Fibroblast of the aortic adventitia (primary cell): ENCODE measurements around the gene ACVR1. TPM values are rescaled to one million over a fixed set of nuclear protein-coding genes. Genes with fewer than 3 reads are reported as not detected.
A peak's percentile ranks its signal among the peaks of the same experiment; 100 is the strongest.

Experiments used
- DNase-seq: peaks from one replicate; pipeline ENCODE4 v3.0.0-alpha.2; 2010; ENCODE audit warnings: low read depth
- H3K4me3 ChIP-seq: 2 replicates; pipeline ENCODE4 v1.5.1; 2011; ENCODE audit warnings: low read depth, mild to moderate bottlenecking, control low read depth, low read length, moderate library complexity
- CTCF ChIP-seq: IDR thresholded peaks from 2 replicates; pipeline ENCODE4 v1.5.1; 2011; ENCODE audit warnings: mild to moderate bottlenecking, low read length, control low read depth, inconsistent platforms; ENCODE audit not compliant: insufficient read depth
- total RNA-seq: library from RNA; depleted of rRNA; stranded (reverse); fragments of >200 nt; gene quantifications from 2 replicates; pipeline ENCODE4 v1.2.3, GENCODE V29; 2012; ENCODE audit warnings: low replicate concordance

The ACVR1 gene
- total RNA-seq, 1 donor = 32.9 TPM

DNA sequence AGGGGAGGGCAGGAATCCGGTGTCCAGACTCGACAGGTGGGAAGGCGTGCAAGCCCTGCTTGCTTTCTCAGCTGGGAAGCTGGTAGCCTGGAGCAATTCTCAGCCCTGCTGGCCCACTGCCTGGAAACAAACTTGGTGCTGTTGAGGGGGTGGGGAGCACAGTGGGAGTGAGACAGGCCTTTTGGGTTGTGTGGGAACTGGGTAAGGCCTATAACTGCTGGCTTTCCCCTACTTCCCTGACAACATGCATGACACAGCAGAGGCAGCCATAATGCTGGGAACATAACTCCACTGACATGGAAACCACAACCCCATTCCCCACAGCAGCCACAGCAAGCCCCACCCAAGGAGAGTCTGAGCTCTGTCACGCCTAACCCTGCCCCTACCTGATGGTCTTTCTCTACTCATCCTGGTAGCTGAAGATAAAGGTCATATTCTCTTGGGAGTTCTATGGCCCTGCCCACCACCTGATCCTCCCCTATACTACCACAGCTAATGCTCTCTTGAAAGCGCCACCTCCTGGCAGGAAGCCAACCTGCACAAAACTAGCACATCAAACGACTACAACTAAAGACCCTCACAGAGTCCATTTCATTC is 124.6 kb downstream of the ACVR1 start:
- DNase-seq = peak; percentile 6
- TF ChIP-seq CTCF = no peak
- H3K4me3 ChIP-seq = no peak overlapping the region

GRCh38 chr2:157749684-157750083 is 126.4 kb downstream of the ACVR1 start:
- no peak for TF ChIP-seq CTCF
- DNase-seq = no peak
- H3K4me3 ChIP-seq = no peak overlapping the region

DNA sequence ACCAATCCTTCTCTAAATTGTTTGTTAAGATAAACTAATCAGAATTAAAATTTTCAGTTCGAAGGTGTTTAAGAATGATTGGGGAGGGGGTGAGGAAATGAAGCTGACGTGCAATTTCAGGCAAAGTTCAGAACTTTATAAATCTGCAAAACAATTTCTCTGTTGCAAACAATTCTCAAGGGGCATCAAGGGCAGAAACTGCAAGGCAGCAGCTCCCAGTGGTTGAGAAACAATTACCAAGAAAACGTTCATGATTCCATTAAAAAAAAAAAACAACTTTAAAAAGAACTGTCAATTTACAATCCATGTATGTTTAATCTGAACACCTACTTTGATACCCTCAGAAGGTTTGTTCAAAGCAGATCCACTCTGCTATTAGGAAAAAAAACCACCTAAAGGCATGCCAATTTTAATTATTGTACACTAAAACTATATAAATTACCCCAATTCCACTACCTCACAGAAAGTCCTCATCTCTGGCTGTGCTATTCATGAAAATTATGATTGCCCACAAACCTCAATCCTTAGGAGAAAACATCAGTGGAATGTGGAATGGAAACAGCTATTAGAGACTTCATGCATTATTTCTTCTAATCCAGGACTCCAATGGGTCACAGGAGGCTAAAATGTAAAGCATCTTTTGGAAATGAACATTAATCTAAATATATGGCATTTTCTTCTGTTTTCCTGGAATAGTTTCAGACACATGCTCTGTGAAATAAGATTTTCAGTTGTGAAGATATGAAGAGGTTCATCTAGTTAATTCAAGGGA is 127.6 kb downstream of the ACVR1 start:
- no peak for DNase-seq
- H3K4me3 ChIP-seq = no peak overlapping the region
- TF ChIP-seq CTCF = no peak

GRCh38 chr2:157747695-157748370 is 128.3 kb downstream of the ACVR1 start:
- no peak for TF ChIP-seq CTCF
- no peak overlapping the region for H3K4me3 ChIP-seq
- peak; percentile 82 for DNase-seq

- no peak for TF ChIP-seq CTCF
- DNase-seq = no peak
- H3K4me3 ChIP-seq = no peak overlapping the region
Observed at GRCh38 chr2:157747280-157747679, 128.8 kb downstream of the ACVR1 start.

GRCh38 chr2:157746234-157746950 is 129.7 kb downstream of the ACVR1 start:
- peak; percentile 25 for DNase-seq
- no peak for TF ChIP-seq CTCF
- H3K4me3 ChIP-seq = no peak overlapping the region
